H1 (cell line): Measurements from ENCODE around the gene INPP4B. TPM values are rescaled to one million over a fixed set of nuclear protein-coding genes. Genes with fewer than 3 reads are reported as not detected.

Experiments used
- CTCF ChIA-PET: fragments of 300-600 bp; sonication (Branson Sonifier 250); formaldehyde crosslinking; loops from one replicate; lab custom pipeline; 2021; ENCODE audit not compliant: partially characterized antibody; lab: Charles Lee
- POLR2A ChIA-PET: fragments of 300-600 bp; sonication (Branson Sonifier 250); formaldehyde crosslinking; loops from one replicate; lab custom pipeline; 2021; ENCODE audit warnings: inconsistent platforms; ENCODE audit not compliant: partially characterized antibody; lab: Charles Lee
- DNase-seq, 2 experiments: peaks; one replicate each; pipeline versions ENCODE4 v3.0.0 to v3.0.0-alpha.2; 2010 to 2022; ENCODE audit warnings: low spot score in 2 of 2, low read depth in 1 of 2, mixed read lengths in 1 of 2
- FAIRE-seq: peaks from 2 replicates; lab custom pipeline; 2011; peaks lifted over from hg19 to GRCh38; lab: Jason Lieb, UNC
- H2AFZ ChIP-seq: 2 replicates; pipeline ENCODE4 v1.8.1; 2012; ENCODE audit warnings: low read length, inconsistent platforms
- H2AK5ac ChIP-seq: 2 replicates; pipeline ENCODE4 v1.6.1; 2013; ENCODE audit warnings: low read depth, low read length
- H2BK120ac ChIP-seq: replicated peaks from 2 replicates; pipeline ENCODE3; 2013; ENCODE audit warnings: low read depth, low read length, inconsistent platforms
- H2BK12ac ChIP-seq: 2 replicates; pipeline ENCODE4 v1.6.1; 2013; ENCODE audit warnings: low read depth, low read length
- H2BK15ac ChIP-seq: 2 replicates; pipeline ENCODE4 v1.6.1; 2013; ENCODE audit warnings: low read length
- H2BK20ac ChIP-seq: 2 replicates; pipeline ENCODE4 v1.6.1; 2013; ENCODE audit warnings: low read length
- H2BK5ac ChIP-seq: 2 replicates; pipeline ENCODE4 v1.6.1; 2013; ENCODE audit warnings: low read depth, low read length
- H3K14ac ChIP-seq: 2 replicates; pipeline ENCODE4 v1.6.1; 2013; ENCODE audit warnings: inconsistent platforms; ENCODE audit not compliant: insufficient read length
- H3K18ac ChIP-seq: 2 replicates; pipeline ENCODE4 v1.6.1; 2013; ENCODE audit warnings: low read length; ENCODE audit errors: extremely low read depth
- H3K23ac ChIP-seq: 2 replicates; pipeline ENCODE4 v1.6.1; 2013; ENCODE audit warnings: inconsistent platforms; ENCODE audit not compliant: insufficient read length
- H3K23me2 ChIP-seq: 2 replicates; pipeline ENCODE4 v1.6.1; 2013; ENCODE audit warnings: low read depth, low read length
- H3K27ac ChIP-seq: 2 replicates; pipeline ENCODE4 v1.6.1; 2011; ENCODE audit warnings: low read depth, low read length, inconsistent platforms
- H3K27me3 ChIP-seq, 4 experiments: replicated peaks in 1 of 4; 1 replicate in 1 of 4; 2 replicates in 3 of 4; pipeline versions ENCODE4 v1.6.1 to v1.8.1; 2011 to 2013; ENCODE audit warnings: low read length in 3 of 4, mild to moderate bottlenecking in 3 of 4, inconsistent platforms in 2 of 4, mixed read lengths in 2 of 4, moderate library complexity in 1 of 4; ENCODE audit not compliant: control insufficient read depth in 3 of 4, insufficient read depth in 3 of 4; ENCODE audit errors: extremely low read depth in 1 of 4
- H3K36me3 ChIP-seq, 4 experiments: 2 replicates each; pipeline versions ENCODE4 v1.6.1 to v1.8.1; 2011 to 2013; ENCODE audit warnings: mild to moderate bottlenecking in 4 of 4, low read length in 3 of 4, moderate library complexity in 2 of 4, control low read depth in 1 of 4, inconsistent platforms in 1 of 4; ENCODE audit not compliant: insufficient read depth in 4 of 4, control insufficient read depth in 2 of 4
- H3K4ac ChIP-seq: replicated peaks from 2 replicates; pipeline ENCODE3; 2013; ENCODE audit warnings: low read length, low read depth, mixed read lengths, inconsistent platforms; ENCODE audit not compliant: insufficient read length
- H3K4me1 ChIP-seq, 4 experiments: replicated peaks in 1 of 4; 1 replicate in 1 of 4; 2 replicates in 3 of 4; pipeline versions ENCODE4 v1.6.1 to v1.8.1; 2011 to 2013; ENCODE audit warnings: low read length in 3 of 4, inconsistent platforms in 2 of 4, mixed read lengths in 1 of 4; ENCODE audit not compliant: insufficient read depth in 4 of 4, control insufficient read depth in 3 of 4
- H3K4me2 ChIP-seq, 2 experiments: 2 replicates each; pipeline versions ENCODE4 v1.6.1 to v1.8.1; 2011 to 2013; ENCODE audit warnings: low read depth in 2 of 2, low read length in 2 of 2, control low read depth in 1 of 2, inconsistent platforms in 1 of 2, mild to moderate bottlenecking in 1 of 2; ENCODE audit not compliant: insufficient read depth in 1 of 2
- H3K4me3 ChIP-seq, 4 experiments: fragments of 200-600, 300-600 bp in 1 of 4; sonication (generic), shearing (Covaris generic), sonication (Bioruptor Twin) in 1 of 4; 2 replicates each; pipeline versions ENCODE4 v1.5.1 to v1.8.1; 2011 to 2016; ENCODE audit warnings: low read length in 4 of 4, low read depth in 3 of 4, control low read depth in 2 of 4, inconsistent platforms in 2 of 4, mild to moderate bottlenecking in 2 of 4, mixed read lengths in 1 of 4, moderate library complexity in 1 of 4; ENCODE audit not compliant: insufficient read depth in 2 of 4; ENCODE audit errors: extremely low read depth in 1 of 4
- H3K56ac ChIP-seq: replicated peaks from 2 replicates; pipeline ENCODE3; 2013; ENCODE audit warnings: low read depth, mild to moderate bottlenecking, mixed read lengths, low read length, inconsistent platforms; ENCODE audit not compliant: insufficient read length
- H3K79me1 ChIP-seq: 2 replicates; pipeline ENCODE4 v1.6.1; 2013; ENCODE audit warnings: low read depth, low read length, control low read depth
- H3K79me2 ChIP-seq, 2 experiments: 2 replicates each; pipeline versions ENCODE4 v1.6.1 to v1.8.1; 2012 to 2013; ENCODE audit warnings: low read length in 2 of 2, mild to moderate bottlenecking in 2 of 2, inconsistent platforms in 1 of 2; ENCODE audit not compliant: insufficient read depth in 2 of 2, control insufficient read depth in 1 of 2
- H3K9ac ChIP-seq, 4 experiments: replicated peaks in 1 of 4; 1 replicate in 1 of 4; 2 replicates in 3 of 4; pipeline versions ENCODE4 v1.6.1 to v1.8.1; 2011 to 2013; ENCODE audit warnings: low read depth in 3 of 4, low read length in 3 of 4, control low read depth in 2 of 4, mild to moderate bottlenecking in 2 of 4, moderate library complexity in 2 of 4, inconsistent platforms in 1 of 4; ENCODE audit errors: extremely low read depth in 1 of 4
- H3K9me3 ChIP-seq, 2 experiments: 2 replicates each; pipeline versions ENCODE4 v1.6.1 to v1.8.1; 2012 to 2013; ENCODE audit warnings: mild to moderate bottlenecking in 2 of 2, moderate library complexity in 2 of 2, control low read depth in 1 of 2, inconsistent platforms in 1 of 2, low read depth in 1 of 2, low read length in 1 of 2, mixed read lengths in 1 of 2; ENCODE audit not compliant: insufficient read depth in 2 of 2
- H4K20me1 ChIP-seq, 2 experiments: replicated peaks in 1 of 2; 2 replicates each; pipeline versions ENCODE3 to v1.8.1; 2011 to 2013; ENCODE audit warnings: inconsistent platforms in 2 of 2, low read length in 2 of 2, mild to moderate bottlenecking in 1 of 2; ENCODE audit not compliant: insufficient read depth in 2 of 2, control insufficient read depth in 1 of 2
- H4K5ac ChIP-seq: 2 replicates; pipeline ENCODE4 v1.6.1; 2013; ENCODE audit warnings: low read length, low read depth, mixed read lengths, inconsistent platforms; ENCODE audit not compliant: insufficient read length
- H4K8ac ChIP-seq: 2 replicates; pipeline ENCODE4 v1.8.0; 2013; ENCODE audit warnings: mild to moderate bottlenecking, moderate library complexity, low read length, inconsistent platforms; ENCODE audit not compliant: insufficient read depth; ENCODE audit errors: extremely low read depth
- H4K91ac ChIP-seq: replicated peaks from 2 replicates; pipeline ENCODE3; 2013; ENCODE audit warnings: low read length, mixed read lengths, inconsistent platforms; ENCODE audit not compliant: insufficient read length
- CBX5 ChIP-seq: fragments of 300-800, 300-1000 bp; sonication (generic); IDR thresholded peaks from 2 replicates; pipeline ENCODE4 v1.7.1; 2016; ENCODE audit warnings: antibody characterized with exemption, low read length, low read depth
- CEBPB ChIP-seq: IDR thresholded peaks from 2 replicates; pipeline ENCODE4 v1.6.1; 2012; ENCODE audit warnings: low read depth, low read length
- CTBP2 ChIP-seq: IDR thresholded peaks from 2 replicates; pipeline ENCODE4 v1.7.0; 2011; ENCODE audit warnings: borderline replicate concordance, mild to moderate bottlenecking, moderate library complexity, mixed read lengths, low read length; ENCODE audit not compliant: insufficient read depth, insufficient read length
- HDAC2 ChIP-seq, 2 experiments: fragments of 300-600 bp in 1 of 2; sonication (generic) in 1 of 2; IDR thresholded peaks; 2 replicates each; pipeline ENCODE4 v1.6.1; 2011 to 2012; ENCODE audit warnings: low read depth in 2 of 2, low read length in 2 of 2, mild to moderate bottlenecking in 2 of 2, moderate library complexity in 2 of 2, borderline replicate concordance in 1 of 2, inconsistent platforms in 1 of 2
- HDAC6 ChIP-seq: IDR thresholded peaks from one replicate; pipeline ENCODE4 v1.7.1; 2012; ENCODE audit warnings: low read depth, mild to moderate bottlenecking, inconsistent platforms, low read length, moderate library complexity
- POLR2A ChIP-seq, 2 experiments: IDR thresholded peaks; 1 replicate in 1 of 2; 2 replicates in 1 of 2; pipeline ENCODE4 v1.6.1; 2011; ENCODE audit warnings: low read depth in 2 of 2, low read length in 2 of 2, mild to moderate bottlenecking in 2 of 2; ENCODE audit errors: control extremely low read depth in 1 of 2
- WGBS, 2 experiments: shearing (Covaris generic) in 1 of 2; methylation state at CpG; one replicate each; pipeline versions ENCODE4 v1.1.6 to v1.1.7; 2013 to 2015; ENCODE audit warnings: low lambda C conversion rate in 2 of 2, mixed read lengths in 2 of 2, inconsistent platforms in 1 of 2, low coverage in 1 of 2, missing lambda C conversion rate in 1 of 2; ENCODE audit not compliant: insufficient replicate concordance in 2 of 2, insufficient coverage in 1 of 2, insufficient read length in 1 of 2; ENCODE audit errors: extremely low coverage in 1 of 2, missing lambda C conversion rate in 1 of 2; 5-methylcytosine and 5-hydroxymethylcytosine counted together
- polyA plus RNA-seq, 7 experiments: library from polyadenylated mRNA; depleted of rRNA in 3 of 7; stranded (reverse) in 5 of 7; unstranded in 2 of 7; fragments of >200 nt in 5 of 7; fragments of 200-250 nt in 2 of 7; gene quantifications; 1 replicate in 5 of 7; 2 replicates in 1 of 7; 4 replicates in 1 of 7; pipeline versions ENCODE4 v1.2.1 to v1.2.3, GENCODE V29; 2011 to 2013; ENCODE audit warnings: missing spikeins in 2 of 7, mixed read lengths in 2 of 7
- total RNA-seq: library from RNA; stranded (reverse); fragmentation: NEBNext Ultra II Directional; extraction: Animal tissue kit (Norgen Biotek cat#: 25700); gene quantifications from 2 replicates; pipeline ENCODE4 v1.2.1, GENCODE V29; 2021

The INPP4B gene
- total and polyA plus RNA-seq, 2 of the 8 experiments (the other 6 are each of a cell fraction or from before 2014, with no cell fraction given): 0.11 to 0.54 TPM

- H2AK5ac ChIP-seq: no peak overlapping the region
- no peak overlapping the region for H3K14ac ChIP-seq
- H3K23ac ChIP-seq: no peak overlapping the region
- 0 out of 7 replicates have a peak, but pooled peaks cover 0 to 7% (median 0%) of the 10 kb centered on the region in 4 experiments for H3K27me3 ChIP-seq
- no peak overlapping the region for H2BK120ac ChIP-seq
- no peak overlapping the region for H4K5ac ChIP-seq
- FAIRE-seq: no peak
- no peaks in the 10 kb centered on the region for H3K9me3 ChIP-seq
- H2BK15ac ChIP-seq: no peak overlapping the region
- H3K23me2 ChIP-seq: no peaks in the 10 kb centered on the region; the same call in 1 of the 2 replicates
- no peaks in the 10 kb centered on the region for H3K79me2 ChIP-seq
- DNase-seq: no peak
- no peak overlapping the region for H2BK5ac ChIP-seq
- H3K18ac ChIP-seq: no peak overlapping the region
- no peaks in the 10 kb centered on the region; a peak in 1 of 7 replicates for H3K4me1 ChIP-seq
- H3K36me3 ChIP-seq: no peaks in the 10 kb centered on the region
- no peak overlapping the region for H3K56ac ChIP-seq
- H3K79me1 ChIP-seq: no peaks in the 10 kb centered on the region
- no peak overlapping the region for H3K4me2 ChIP-seq
- no peak overlapping the region for H2BK12ac ChIP-seq
- H2BK20ac ChIP-seq: no peak overlapping the region
- no peak overlapping the region for H3K27ac ChIP-seq
- no peak for TF ChIP-seq CTBP2
- no peak for TF ChIP-seq CBX5
- no peak for TF ChIP-seq HDAC2 (IDR thresholded peaks at IDR 0.05; ENCODE audit: borderline replicate concordance in 1 of 2, low read depth in 2 of 2, low read length in 2 of 2)
- no peak for TF ChIP-seq POLR2A (IDR thresholded peaks at IDR 0.05; ENCODE audit: control extremely low read depth in 1 of 2, low read depth in 2 of 2, low read length in 2 of 2)
- TF ChIP-seq HDAC6: no peak
- no peak for TF ChIP-seq CEBPB
- no peak overlapping the region for H2AFZ ChIP-seq
- H4K91ac ChIP-seq: no peak overlapping the region
- no peak overlapping the region for H3K4ac ChIP-seq
- no peak overlapping the region for H3K9ac ChIP-seq
- POLR2A ChIA-PET: no interaction called here
- no peaks in the 10 kb centered on the region for H4K20me1 ChIP-seq
- no peak overlapping the region for H4K8ac ChIP-seq
- 70% methylated on average over 4 of the region's 4 CpGs; no CpG with 5 or more reads in 1 of the 2 experiments for WGBS, 2 experiments
- CTCF ChIA-PET: interaction anchor here (0.8 to 3.5 kb wide), 5 partner anchors 12 to 1998 kb away, joined by 3 to 13 read pairs (median 3); no protein-coding TSS in a partner anchor
- H3K4me3 ChIP-seq: no peak overlapping the region
These were observed 142.3 kb downstream of the INPP4B start for GRCh38 chr4:142703694-142704309.
